AG08396 (cell line): ENCODE measurements around the gene GLDN.
"Not testable (repeated sequence)": the region's sequence is repeated elsewhere in the genome, so short reads cannot be mapped to it uniquely, and the experiment has no call there.

Source experiments
- DNase-seq: peaks from one replicate; pipeline ENCODE4 v3.0.0; 2012; ENCODE audit warnings: low spot score, mixed read lengths

Gene GLDN

DNA sequence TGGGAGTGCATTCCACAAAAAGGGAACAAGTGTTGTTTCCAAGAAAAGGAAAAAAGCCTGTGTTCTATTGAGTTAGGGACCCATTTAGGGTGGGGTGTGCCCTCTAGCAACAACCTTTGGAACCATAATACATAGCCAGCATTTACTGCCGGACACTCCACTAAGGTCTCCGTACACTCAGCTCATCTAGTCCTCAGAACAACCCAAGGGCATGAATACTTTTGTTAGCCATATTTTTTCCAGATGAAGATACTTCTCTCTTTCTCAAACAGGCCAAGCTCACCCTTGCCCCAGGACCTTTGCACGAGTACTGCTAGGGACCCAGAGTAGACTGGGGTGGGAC lies 46.2 kb downstream of the GLDN start:
- no peak for DNase-seq

DNA sequence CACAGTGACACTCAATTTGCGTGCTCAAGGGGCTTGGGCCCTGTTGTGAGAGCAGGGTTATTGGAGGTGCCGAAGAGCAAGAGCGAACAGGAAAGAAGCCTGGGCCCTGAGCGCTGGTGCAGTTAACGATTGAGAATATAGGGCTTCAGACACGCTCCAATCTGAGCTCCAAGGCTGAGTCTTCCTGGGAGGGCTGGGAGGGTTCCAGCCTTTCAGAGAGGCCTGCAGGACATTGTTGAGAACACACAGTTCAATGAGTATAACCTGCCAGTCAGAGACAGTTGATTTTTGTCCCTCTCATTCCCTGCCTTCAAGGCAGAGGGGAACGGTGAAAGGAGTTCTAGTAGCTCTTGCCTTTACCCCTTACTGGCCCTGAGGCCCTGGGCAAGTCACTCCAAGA lies 47.3 kb downstream of the GLDN start:
- no peak for DNase-seq

DNA sequence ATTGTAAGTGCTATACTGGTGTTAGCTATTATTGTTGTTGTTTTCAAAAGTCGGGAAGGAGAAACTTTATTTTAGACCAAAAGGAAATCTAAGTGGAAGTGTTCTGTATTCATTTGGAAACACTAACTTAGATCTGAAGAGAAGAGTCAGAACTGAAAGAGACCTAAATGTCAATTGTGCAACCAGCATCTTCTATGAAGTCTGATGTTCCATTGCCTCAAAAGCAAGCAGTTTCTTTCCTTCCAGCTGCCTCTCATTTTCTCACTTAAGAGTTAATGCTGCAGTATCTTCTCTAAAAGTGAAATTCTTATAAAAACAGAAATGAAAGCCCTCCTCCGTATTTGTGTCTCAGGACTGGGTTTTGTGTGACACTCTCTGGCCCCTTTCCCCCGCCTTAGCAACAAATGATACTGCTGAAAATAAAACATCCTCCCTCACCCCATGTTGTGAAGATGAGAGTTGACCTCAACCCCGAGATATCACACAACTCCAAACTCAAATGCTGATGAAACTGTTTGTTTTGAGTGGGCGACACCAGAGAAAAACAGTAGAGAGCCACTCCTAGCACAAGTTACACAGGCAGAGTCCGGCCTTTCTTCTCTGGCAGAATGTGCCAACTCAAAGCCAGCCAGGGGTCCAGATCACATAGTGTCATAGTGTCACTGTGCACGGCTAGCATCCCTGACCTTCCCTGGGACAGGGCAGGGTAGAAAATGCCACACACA lies 48.9 kb downstream of the GLDN start:
- DNase-seq, result no peak

DNA sequence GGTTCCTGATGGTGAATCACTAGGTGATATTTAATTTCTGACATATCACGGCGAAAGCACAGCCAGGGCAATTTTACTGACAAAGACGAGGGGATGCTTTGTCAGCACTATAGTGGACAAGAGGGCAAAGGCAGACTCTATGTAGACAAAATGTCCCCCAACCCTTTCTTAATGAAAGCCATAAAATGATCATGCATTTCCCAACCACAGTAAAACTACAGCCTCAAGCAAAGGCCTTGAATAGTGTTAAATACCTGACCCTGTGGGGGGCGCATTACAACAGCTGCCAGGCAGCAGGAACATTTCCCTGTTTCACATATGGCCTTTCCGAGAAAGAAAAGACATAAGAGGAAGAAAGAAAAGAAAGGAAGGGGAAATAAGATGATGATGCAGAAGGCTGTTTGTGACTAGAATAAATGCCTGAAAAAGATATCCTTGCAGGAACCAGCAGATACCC lies 49.5 kb downstream of the GLDN start:
- DNase-seq, result no peak

DNA sequence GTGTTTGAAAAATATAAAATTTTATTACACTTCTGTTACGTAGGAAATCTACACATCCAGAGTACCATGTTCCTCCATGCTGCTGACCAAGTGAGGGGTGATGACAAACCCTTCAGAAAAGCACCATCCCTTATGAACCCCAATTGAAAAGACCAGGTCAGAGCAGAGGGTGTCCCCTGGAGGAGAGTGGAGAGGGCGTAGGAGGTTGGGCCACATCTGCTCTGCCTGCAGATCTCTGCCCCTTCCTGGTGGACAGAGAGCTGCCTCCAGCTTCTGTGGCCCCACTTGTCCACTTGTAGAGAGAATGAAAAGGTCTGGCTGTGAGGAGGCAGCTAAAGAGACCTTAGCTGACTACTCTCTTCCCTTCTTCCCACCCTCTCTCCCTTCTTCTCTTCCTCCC lies 55.5 kb downstream of the GLDN start:
- DNase-seq, result no peak

DNA sequence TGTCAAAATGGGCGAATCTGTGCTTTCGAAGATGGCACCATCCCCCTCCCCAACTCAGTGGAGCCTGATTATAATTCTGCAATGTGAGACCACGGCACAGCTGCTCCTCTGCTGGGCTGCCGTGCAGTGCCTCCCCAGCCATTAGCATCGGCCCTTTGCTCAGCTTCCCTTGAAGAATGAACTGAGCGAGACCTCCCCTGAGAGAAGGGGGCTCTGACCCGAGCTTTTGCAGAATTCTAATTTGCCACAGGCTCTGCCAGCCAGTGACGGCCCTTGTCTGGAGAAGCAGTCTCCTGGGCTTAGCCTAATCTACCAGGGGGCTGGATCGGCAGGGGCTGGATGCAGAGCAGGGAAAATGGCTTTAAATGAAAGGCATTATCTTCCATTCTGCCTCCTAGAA lies 57.2 kb downstream of the GLDN start:
- no peak for DNase-seq

DNA sequence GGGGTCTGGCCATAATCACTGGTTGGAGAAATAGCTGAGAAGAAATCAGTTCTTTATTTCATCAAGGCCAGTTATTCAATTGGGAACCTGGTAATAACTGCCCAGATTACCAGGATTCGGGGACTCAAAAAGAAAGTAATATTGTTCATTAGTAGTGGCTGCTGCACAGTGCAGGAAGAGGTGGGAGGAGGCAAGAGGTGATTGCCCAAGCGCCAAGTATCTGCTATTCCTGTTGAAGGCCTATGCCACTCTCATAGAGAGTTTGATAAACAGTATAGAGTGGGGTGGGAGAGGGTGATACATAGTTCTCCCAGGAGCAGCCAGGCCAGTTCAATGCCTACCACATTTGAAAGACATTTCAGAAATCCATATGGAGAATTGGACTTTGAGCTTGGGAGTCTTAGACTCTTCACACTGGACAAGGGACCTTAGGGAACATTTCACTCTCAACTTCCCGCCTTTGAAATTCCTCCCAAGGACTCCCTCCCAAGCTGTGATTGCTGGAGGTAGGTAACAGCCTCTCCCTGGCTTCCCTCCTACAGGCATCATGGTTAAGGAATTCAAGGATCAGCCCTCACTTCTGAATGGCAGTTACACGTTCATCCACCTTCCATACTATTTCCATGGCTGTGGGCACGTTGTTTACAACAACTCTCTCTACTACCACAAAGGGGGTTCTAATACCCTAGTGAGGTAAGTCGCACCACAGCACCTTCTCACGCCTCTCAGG lies 59.8 kb downstream of the GLDN start:
- DNase-seq, result no peak

DNA sequence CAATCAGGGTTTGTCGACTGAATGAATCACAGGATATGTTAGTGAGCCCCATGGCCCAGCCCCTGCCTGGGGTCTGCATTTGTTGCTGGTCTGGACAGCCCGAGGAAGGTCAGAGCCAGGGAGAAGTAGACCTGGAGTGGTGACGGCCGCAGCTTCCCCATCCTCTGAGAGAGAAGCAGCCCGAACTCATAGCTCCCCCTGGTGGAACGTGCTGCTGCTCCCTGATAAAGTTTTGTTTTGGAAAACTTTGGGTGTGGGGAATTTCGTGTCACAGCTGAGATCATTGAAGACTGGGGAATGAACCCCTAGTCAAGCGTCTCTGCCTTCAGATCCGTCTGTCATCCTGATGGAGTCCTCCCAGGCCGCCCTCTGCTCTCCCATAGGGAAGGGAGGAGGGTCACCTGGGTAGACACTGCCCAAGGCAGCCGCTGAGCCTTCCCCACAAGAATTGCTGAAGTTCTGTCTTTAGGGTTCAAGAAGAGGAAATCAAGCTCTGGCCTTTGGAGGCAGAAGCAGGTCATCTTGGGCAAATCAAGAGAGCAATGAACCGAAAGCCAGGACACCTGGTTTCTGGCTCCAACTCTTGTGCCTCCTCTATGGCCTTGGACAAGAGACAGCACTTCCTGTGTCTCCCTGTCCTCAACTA lies 60.5 kb downstream of the GLDN start:
- peak; percentile 65 for DNase-seq

DNA sequence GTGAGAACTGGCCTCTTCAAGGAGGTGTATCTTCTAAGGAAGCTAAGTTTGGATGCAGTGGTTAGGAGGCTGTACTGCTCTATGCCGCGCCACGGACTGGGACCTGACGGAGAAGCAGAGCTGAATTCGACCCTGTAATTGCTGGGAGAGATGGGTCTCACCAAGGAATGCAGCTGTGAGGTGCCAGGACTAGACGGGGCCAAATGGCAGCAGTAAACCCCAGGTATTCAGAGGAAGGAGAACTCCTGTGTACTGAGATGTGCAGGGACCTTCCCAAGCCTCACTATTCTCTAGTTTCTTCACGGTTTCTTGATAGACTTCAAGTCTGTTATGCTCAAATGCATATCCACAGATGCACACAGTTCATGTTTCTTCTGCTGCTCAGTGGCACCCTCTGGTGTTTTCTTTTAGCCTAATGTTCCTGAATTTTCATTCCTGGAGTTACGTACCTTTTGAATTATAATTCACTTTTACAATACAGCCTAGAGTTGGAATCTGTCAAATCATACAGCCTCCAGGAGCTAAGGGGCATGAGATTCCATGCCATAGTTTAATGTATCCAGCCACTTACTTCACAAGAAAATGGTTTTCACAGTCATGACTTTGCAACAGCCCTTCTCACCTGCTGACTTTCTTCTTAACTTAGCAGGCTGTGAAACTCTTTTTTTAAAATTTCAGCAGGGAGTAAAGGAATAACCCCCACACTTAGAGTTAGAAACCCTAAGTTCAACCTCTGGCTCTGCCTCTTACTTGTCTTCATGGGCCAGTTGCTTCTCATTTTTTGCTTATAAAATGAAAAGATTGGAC lies 61.8 kb downstream of the GLDN start:
- DNase-seq, result peak; percentile 50

DNA sequence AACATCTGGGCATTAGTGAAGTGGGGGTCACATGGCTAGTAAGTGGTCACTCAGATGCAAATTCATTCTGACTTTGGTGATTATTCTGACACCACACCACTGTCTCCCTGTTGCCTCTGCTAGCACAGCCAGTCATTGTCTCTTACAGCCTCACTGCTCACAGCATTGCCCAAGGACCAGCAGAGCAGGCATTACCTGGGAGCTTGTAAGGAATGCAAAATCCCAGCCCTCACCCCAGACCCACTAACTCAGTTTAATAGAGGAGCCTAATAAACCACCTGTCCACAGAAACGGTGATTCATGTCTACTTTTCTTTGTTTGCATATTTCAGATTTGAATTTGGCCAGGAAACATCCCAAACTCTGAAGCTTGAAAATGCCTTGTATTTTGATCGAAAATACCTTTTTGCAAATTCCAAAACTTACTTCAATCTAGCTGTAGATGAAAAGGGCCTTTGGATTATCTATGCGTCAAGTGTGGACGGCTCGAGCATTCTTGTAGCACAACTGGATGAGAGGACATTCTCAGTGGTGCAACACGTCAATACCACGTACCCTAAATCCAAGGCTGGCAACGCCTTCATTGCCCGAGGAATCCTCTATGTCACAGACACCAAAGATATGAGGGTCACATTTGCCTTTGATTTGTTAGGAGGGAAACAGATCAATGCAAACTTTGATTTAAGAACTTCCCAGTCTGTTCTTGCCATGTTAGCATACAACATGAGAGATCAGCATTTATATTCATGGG lies 62.7 kb downstream of the GLDN start:
- DNase-seq, result no peak

DNA sequence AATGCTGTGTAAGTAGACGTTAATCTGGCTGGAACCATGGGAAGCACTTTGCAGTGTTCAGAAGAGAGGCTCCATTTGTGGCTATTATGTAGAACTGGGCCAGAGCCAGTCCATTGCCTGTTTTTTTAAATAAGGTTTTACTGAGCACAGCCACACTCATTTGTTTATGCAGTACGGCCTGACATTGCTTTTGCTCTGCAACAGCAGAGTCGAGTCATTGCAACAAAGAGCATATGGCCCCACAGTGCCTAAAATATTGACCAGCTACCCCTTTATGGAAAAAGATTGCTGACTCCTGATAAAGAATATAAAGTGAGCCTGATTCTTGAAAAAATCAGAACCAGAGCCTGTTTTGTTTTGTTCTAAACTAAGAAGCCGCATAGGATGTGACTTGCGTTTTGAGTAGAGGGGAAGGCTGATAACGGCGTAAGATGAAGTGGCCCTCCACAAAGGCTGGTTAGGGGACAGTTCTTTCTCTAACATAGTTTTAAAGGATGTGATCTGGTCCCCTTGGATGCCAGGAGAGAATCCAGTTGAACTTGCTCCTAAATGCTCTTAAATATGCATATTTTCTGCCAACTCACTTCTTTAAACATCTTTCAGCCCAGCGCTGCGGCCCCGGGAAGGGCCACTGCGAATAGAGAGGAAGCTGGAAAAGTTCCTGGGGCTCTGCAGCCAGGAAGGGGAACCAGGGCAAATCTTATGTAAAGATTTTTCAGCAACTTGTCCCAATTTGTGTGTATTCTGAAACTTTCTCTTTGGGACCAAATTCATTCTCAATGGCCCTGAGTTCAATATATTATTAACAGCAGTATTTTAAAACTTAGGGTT lies 64.5 kb downstream of the GLDN start:
- DNase-seq, result no peak

DNA sequence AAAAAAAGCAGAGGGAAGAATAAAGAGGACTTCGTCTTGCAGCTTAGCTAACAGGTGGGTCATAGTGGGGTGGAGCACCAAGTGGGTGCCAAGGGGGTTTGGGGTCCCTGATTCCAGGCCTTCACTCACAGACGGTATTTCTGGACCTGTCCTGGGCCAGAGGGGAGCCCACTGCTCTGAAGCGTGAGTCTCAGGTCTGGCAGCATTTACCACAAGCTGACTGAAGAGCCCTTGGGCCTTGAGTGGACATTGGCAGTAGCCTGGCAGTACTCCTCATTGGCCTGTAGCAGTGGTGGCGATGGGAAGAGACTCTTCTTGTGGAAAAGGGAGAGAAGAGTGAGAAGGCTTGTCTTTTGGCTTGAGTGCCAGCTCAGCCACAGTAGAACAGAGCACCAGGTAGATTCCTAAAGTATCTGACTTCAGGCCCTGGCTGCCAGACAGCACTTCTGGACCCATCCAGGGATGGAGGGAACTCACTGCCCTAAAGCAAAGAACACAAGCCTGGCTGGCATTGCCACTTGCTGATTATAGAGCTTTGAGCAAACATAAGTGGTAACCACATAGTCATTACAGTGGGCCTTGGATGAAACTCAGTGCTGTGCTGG lies 72.9 kb downstream of the GLDN start:
- DNase-seq, result no peak

DNA sequence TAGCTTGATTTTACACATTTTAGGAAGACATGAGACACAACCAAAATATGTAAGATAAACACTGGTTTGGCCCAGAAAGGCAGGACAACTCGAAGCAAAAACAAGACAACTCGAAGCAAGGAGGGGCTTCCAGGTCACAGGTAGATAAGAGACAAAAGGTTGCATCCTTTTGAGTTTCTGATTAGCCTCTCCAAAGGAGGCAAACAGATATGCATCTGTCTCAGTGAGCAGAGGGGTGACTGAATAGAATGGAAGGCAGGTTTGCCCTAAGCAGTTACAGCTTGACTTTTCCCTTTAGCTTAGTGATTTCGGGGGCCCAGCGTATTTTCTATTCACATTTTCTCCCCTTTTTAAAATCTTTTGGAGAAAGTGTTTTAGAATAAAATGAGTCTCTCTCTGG lies 74.7 kb downstream of the GLDN start:
- no peak for DNase-seq

DNA sequence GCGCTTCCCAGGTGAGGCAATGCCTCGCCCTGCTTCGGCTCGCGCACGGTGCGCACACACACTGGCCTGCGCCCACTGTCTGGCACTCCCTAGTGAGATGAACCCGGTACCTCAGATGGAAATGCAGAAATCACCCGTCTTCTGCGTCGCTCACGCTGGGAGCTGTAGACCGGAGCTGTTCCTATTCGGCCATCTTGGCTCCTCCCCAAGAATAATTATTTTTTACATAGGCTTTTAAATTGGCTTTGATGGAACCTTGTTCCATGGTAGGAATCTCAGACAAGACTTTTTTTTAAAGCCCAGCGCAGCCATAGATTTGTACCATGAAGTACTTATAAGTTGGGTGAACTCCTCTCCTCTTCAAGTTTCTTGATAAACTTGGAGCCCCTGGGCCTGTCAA lies 81.6 kb downstream of the GLDN start:
- DNase-seq, result not testable (repeated sequence)

DNA sequence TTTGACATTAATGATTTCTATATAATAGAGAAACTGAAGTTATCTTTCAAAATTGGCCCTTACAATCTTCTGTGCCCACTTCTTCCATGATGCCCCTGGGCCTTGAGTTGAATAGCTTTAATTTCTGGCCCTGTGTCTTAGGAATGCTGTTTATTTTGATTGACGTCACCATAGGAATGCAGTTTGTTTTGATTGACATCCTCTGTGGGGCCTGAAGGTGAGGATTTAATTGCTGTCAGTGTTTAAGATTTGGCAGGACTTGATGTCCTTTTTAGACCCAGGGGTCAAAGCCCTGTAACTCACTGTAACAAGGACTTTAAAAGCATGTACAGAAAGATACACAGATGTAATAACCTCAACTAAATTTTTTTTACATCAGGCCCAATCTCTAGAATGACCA lies 83.3 kb downstream of the GLDN start:
- no peak for DNase-seq

DNA sequence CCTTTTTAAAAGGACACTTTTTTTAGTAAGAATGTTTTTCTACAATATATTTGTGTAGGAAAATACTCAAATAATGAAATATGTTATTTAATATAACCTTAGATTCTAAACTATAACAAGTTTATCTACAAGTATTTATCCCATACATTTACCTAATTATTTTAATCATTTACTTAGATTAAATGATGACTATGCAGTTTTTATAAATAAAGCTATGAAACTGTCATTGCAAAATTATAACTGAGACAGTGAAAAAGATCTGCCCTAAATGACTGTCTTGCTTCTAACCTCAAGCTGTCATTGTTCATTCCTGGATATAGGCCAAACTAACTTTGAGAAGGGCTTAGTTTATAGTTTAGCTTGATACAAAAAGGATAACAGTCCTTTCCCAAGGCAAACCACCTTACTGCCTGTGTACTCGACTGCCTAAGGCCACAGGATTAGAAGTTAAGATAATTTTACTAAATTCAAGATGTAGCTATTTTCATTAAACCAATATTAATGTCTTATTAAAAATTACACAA lies 84.1 kb downstream of the GLDN start:
- DNase-seq, result no peak

DNA sequence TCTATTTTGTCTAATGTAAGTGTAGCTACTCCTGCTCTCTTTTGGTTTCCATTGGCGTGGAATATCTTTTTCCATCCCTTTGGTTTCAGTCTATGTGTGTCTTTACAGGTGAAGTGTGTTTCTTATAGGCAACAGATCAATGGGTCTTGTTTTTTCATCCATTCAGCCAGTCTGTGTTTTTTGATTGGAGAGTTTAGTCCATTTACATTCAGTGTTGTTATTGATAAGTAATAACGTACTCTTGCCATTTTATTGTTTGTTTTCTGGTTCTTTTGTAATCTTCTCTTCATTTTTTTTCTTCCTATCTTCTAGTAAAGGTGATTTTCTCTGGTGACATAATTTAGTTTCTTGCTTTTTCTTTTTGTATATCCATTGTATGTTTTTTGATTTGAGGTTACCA lies 97.1 kb downstream of the GLDN start:
- DNase-seq, result no peak

DNA sequence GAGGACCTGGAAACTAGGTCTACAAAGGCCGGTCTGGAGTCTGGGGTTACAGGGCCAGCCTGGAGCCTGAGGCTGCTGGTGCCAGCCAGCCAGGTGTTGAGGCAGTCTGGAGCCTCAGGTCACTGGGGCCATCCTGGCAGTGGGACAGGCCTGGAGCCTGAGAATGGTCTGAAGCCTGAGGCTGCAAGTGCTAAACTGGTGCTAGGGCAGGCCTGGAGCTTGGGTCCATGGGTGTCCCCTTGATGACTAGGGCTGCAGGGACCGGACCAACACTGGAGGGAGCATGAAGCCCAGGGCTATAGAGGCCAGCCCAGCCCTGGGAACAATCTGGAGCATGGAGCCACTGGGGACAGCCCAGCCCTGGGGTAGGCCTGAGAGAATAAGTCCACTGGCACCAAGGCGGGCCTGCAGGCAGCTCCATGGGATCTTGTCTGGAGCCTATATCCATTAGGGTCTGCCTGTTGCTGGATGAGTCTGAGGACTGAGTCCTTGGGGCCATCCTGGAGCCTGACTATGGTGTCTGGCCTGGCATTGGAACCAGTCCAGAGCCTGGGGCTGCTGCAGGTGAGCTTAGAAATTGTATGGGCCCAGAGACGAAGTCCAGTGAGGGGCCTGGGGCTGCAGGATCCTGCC lies 101.9 kb downstream of the GLDN start:
- DNase-seq, result no peak

DNA sequence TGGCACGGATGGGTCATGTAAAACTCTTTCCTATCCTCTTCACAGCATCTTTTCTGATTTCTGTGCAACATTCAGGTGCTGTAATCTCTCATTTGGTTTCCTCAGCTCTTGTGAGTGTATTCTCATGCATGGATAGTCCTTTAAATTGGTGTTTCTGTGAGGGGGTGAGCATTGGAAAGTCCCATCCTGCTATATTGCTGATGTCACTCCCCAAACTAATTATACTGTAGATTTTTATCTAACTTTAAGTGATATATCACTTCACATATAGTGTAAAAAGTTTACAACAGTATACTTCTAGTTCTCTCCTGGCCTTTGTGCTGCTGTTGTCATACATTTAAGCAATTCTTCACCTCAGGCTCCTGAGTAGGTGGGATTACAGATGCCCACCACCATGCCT lies 102.7 kb downstream of the GLDN start:
- DNase-seq, result no peak

DNA sequence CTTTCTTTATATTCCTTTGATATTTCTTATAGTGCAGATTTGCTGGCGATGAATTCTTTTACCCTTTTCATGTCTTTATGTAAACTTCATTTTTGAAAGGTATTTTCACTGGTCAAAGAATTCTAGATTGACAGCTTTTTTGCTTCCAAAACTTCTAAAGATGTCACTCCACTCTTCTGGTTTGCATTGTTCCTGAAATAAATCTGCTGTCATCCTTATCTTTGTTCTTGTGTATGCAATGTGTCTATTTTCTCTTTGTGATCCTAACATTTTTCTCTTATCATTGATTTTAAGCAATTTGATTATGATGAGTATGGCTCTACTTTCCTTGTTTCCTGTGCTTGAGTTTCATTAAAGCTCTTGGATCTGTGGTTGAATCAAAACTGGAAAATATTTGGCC lies 103.4 kb downstream of the GLDN start:
- no peak for DNase-seq
